Measurements from ENCODE around the gene SLC29A1.

Gene SLC29A1

DNA sequence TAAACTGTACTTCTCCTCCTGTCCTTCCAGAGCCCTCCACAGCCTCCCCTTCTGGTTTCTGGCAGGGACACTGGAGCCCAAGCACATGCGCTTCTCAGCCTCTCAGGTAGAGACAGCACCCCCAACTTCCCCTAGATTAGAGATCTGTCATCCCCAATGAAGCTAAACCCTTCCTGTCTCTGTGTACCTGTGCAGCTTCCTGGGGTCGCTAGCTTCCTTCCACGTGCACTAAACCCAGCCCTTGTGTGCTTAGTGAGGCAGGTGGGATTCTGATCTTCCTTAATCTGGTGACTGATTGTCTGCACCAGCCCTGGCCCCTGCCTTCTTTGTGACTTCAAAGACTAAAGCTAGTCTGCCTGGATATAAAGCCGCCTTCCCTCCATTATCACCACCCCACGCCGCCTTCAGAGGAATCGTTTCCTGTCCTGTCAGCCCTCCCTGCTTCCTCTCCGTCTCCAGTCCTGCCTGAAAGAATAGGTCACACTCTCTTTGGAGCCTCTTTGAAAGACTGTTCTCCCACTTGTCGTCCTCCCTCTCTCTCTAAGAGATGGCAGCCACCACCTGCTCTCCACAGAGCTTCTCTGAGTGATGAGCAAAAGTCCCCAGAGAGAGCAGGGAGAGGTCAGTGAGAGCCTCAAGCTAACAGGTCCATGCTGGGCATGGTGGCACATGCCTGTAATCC is 37.3 kb upstream of the SLC29A1 start:
- ChIA-PET CTCF (interaction anchor here (0.7 to 3.3 kb wide), 7 partner anchors 10 to 90 kb away, joined by 3 to 14 read pairs (median 5); no protein-coding TSS in a partner anchor), POLR2A (no interaction called here)
- TF ChIP-seq, protein P1, sequence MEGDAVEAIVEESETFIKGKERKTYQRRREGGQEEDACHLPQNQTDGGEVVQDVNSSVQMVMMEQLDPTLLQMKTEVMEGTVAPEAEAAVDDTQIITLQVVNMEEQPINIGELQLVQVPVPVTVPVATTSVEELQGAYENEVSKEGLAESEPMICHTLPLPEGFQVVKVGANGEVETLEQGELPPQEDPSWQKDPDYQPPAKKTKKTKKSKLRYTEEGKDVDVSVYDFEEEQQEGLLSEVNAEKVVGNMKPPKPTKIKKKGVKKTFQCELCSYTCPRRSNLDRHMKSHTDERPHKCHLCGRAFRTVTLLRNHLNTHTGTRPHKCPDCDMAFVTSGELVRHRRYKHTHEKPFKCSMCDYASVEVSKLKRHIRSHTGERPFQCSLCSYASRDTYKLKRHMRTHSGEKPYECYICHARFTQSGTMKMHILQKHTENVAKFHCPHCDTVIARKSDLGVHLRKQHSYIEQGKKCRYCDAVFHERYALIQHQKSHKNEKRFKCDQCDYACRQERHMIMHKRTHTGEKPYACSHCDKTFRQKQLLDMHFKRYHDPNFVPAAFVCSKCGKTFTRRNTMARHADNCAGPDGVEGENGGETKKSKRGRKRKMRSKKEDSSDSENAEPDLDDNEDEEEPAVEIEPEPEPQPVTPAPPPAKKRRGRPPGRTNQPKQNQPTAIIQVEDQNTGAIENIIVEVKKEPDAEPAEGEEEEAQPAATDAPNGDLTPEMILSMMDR (IDR thresholded peaks at IDR 0.05; ENCODE audit: insufficient read depth, low read length, missing control alignments), result no peak

DNA sequence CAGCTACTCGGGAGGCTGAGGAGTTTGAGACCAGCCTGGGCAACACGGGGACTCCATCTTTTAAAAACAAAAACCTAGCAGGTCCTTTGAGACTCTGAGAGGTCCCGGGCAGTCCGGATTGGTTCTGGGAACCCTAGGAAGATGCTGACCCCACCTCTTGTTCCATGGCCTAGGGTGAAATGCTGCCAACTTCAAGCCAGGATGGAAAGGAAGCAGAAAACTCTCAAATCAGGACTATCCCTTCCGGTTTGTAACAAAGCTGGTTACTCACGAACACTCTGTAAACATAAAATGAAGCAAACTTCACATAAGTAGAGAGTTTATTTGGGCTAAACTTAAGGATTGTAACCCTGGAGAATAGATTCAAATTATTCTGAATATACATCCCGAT is 36.8 kb upstream of the SLC29A1 start:
- ChIA-PET CTCF (interaction anchor here (0.7 to 3.3 kb wide), 7 partner anchors 11 to 90 kb away, joined by 3 to 14 read pairs (median 5); no protein-coding TSS in a partner anchor), POLR2A (interaction anchor here (0.7 kb wide), 1 partner anchor 21 kb away, joined by 3 read pairs; no protein-coding TSS in a partner anchor)
- H3K4me3 ChIP-seq (ENCODE audit: low read depth, low read length), result no peak overlapping the region
- no peak for DNase-seq (ENCODE audit: low read depth, low spot score)
- TF ChIP-seq, protein P1 (IDR thresholded peaks at IDR 0.05; ENCODE audit: insufficient read depth, low read length, missing control alignments), result no peak

More for the DNA sequence above, 37.3 kb upstream of the SLC29A1 start:
- no peak overlapping the region for H3K4me3 ChIP-seq (ENCODE audit: low read depth, low read length)
- DNase-seq (ENCODE audit: low read depth, low spot score), result no peak

DNA sequence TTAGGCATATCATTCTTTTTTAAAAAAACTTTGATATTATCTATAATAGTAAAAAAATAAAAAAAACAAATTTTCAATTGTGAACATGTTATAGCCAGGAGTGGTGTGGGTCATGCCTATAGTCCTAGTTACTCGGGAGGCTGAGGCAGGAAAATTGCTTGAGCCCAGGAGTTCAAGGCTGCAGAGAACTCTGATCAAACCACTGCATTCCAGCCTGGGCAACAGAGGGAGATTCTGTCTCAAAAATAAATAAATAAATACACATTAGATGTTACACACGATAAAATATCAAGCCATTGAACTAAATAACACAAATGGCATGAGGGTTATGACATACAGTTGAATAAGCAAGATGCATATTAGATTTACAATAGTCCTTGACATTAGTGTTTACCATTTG is 34.6 kb upstream of the SLC29A1 start:
- CTCF ChIA-PET, result interaction anchor here (0.9 to 2.7 kb wide), 4 partner anchors 16 to 149 kb away, joined by 3 to 18 read pairs (median 4); partner anchors contain the start of gene SLC29A1
- TF ChIP-seq, protein P1 (IDR thresholded peaks at IDR 0.05; ENCODE audit: insufficient read depth, low read length, missing control alignments), result no peak
- POLR2A ChIA-PET, result no interaction called here
- H3K4me3 ChIP-seq (ENCODE audit: low read depth, low read length), result no peak overlapping the region
- DNase-seq (ENCODE audit: low read depth, low spot score), result no peak

DNA sequence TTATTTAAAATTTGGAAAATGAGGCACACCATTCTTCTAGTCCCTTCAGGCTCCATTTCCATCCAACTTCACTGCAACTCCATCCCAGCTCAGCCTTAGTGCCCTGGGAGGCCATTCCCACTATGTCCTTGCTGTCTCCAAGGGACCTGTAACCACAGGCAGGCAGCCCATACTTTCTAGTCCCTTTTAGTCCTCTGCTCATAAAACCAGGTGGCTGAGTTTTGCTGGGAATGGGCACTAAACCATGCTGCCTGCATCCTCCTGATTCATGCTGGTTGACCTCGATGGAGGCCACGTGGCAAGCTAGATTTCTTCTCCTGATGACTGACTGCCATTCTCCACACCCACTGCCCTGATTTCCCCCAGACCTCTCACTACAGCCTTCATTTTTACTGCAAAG is 34.1 kb upstream of the SLC29A1 start:
- DNase-seq (ENCODE audit: low read depth, low spot score), result no peak
- no peak overlapping the region for H3K4me3 ChIP-seq (ENCODE audit: low read depth, low read length)
- CTCF ChIA-PET, result interaction anchor here (0.8 to 2.7 kb wide), 7 partner anchors 16 to 149 kb away, joined by 3 to 18 read pairs (median 4); partner anchors contain the start of gene SLC29A1
- POLR2A ChIA-PET, result no interaction called here
- TF ChIP-seq, protein P1 (IDR thresholded peaks at IDR 0.05; ENCODE audit: insufficient read depth, low read length, missing control alignments), result no peak

DNA sequence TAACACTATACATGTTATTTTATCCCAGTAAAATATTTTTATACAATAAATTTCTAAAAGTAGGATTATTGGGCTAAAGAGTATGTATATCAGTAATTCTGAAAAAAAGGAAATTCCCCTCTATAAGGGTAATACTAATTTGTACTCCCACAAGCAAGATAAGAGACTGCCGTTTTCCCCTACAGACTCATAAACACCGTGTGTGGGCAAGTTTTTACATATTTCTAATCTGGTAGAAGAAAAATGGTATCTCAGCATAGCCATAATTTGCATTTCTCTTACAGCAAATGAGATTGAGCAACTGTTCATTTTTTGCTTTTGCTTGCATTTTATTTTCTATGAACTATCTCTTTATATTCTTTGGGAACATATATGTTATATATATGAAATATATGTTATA is 32.7 kb upstream of the SLC29A1 start:
- DNase-seq (ENCODE audit: low read depth, low spot score), result no peak
- TF ChIP-seq, protein P1 (IDR thresholded peaks at IDR 0.05; ENCODE audit: insufficient read depth, low read length, missing control alignments), result no peak
- ChIA-PET CTCF (interaction anchor here (1.0 to 3.9 kb wide), 4 partner anchors 18 to 47 kb away, joined by 3 to 23 read pairs (median 6); no protein-coding TSS in a partner anchor), POLR2A (no interaction called here)
- no peak overlapping the region for H3K4me3 ChIP-seq (ENCODE audit: low read depth, low read length)

DNA sequence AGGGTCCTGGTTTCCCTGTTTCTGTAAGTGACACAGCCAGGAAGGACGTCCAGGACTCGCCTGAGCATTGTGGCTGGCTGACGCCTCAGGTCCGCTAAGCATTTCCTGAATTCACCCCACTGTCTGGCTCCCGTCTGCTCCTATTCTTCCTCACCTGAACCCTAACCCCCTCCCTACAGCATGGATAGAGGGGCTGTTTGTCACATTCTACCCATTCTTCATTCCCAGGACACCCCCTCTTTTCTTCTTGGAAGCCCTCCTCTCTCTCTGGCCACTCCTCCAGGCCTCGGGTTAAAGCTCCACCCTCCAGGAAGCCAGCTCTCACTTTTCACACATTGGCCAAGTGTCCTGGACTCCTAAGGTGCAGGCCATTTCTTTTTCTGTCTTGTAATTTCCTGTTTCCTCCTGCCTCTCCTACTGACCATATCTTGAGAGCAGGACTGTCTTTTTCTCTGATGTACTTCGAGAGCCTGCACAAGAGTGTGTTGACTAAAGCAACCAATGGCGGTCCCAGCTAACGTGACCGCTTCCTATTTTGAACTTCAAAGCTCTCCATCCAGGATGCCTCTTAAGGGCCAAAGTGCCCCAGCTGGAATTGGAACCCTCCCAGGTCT is 30.9 kb upstream of the SLC29A1 start:
- TF ChIP-seq, protein P1 (IDR thresholded peaks at IDR 0.05; ENCODE audit: insufficient read depth, low read length, missing control alignments), result no peak
- H3K4me3 ChIP-seq (ENCODE audit: low read depth, low read length), result no peak overlapping the region
- DNase-seq (ENCODE audit: low read depth, low spot score), result no peak
- ChIA-PET CTCF (interaction anchor here (1.2 to 3.9 kb wide), 4 partner anchors 20 to 145 kb away, joined by 3 to 23 read pairs (median 4); no protein-coding TSS in a partner anchor), POLR2A (no interaction called here)
